ENCODE results near the gene KIT.

The KIT gene

GRCh38 chr4:54708339-54709279 is 50.9 kb downstream of the KIT start:
- DNase-seq: no peak

GRCh38 chr4:54709400-54709799 is 51.6 kb downstream of the KIT start:
- no peak for DNase-seq

DNA sequence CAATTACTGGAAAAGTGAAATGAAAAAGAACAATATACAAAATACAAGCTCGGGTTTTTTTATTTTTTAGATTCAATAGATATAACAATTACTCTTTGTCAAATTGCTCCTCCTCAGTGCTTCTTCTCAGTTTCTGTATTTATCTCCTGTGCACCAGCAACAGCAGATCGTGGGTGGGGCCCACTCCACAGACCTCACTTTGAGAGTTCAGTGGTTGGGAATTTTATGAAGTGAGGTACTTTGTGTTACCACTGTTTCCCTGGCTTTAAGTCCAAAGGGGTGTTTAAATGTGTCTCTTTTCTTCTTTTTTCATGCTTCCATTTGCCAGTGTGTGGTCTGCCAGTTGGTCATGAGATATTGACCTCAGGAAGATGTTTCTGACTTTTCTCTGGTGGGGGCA is 54.4 kb downstream of the KIT start:
- DNase-seq: no peak

DNA sequence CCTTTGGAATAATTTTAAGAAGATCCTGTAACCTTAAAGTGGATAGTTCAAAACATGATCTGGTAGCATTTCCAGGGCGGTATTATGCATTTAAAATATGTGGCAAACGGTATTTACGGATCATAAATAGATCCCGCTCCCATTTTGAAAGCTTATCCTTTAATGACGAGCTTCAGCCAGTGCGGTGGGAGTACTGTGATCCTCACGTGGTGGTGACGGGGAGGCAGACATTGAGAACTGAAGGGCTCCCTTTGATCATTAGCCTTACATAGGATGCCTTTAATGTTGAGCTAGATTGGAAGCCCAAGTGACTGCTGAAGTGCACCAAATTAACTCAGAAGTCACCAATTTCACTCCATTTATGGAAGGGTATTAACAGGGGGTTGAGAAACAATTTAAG is 56.9 kb downstream of the KIT start:
- no peak for DNase-seq

DNA sequence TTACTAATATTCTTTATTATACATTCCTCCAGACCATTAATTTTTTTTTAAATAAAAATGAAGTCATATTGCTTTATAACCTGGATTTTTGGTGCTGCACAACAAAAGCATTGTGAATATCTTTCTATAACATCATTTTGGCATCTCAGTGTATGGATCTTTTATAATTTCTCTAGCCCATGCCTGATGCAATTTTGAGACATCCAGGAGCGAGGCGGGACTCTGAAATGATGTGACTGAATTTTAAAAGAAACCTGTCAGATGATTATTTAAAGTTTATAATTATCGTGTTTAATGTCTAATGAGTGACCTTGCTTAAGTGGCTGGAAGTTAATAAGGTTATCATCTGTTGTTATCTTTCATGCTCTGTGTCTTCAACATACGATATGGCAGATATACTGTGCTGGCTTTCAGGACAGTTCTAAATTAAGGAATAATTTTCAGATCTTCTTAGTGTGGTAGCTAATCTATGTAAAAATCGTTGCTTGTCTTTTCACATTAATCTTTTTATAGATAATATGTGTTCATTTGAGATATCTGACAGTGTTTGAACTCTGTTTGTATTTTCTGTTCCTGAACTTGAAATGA is 58.8 kb downstream of the KIT start:
- no peak for DNase-seq

GRCh38 chr4:54717694-54718093 is 59.9 kb downstream of the KIT start:
- no peak for DNase-seq

GRCh38 chr4:54719378-54719777 is 61.6 kb downstream of the KIT start:
- DNase-seq: no peak

- no peak for DNase-seq
Observed at GRCh38 chr4:54723220-54723619, 65.5 kb downstream of the KIT start.

DNA sequence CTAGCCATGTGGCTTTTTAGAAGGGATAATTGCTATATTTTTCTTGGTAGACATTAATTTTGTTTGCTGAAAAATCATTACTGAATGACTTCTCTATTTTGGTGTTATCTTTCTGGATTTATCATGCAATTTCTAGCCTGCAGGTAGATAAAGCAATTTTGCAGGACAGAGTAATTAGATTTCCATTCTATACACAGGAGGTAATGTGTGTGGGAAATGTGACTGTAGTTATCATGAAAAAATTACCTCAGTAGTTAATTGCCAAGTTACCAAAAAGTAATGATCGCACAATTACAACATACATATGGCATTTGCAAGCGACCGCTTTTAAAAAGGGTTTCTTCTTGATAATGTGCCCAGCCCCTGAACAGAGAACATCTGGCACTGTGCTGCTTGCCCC is 66.1 kb downstream of the KIT start:
- no peak for DNase-seq

DNA sequence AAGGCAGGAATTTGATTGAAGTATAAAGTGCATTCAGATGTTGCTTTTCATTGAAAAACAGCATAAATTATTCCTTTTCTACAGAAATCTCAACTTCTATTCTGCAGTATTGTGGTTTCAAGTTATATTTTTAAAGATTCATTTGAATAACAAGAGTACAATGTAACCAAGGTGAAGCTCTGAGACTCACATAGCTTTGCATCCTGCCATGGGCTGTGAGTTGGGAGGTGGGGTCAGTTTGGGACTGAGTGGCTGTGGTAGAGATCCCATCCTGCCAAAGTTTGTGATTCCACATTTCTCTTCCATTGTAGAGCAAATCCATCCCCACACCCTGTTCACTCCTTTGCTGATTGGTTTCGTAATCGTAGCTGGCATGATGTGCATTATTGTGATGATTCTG is 69.2 kb downstream of the KIT start:
- no peak for DNase-seq

DNA sequence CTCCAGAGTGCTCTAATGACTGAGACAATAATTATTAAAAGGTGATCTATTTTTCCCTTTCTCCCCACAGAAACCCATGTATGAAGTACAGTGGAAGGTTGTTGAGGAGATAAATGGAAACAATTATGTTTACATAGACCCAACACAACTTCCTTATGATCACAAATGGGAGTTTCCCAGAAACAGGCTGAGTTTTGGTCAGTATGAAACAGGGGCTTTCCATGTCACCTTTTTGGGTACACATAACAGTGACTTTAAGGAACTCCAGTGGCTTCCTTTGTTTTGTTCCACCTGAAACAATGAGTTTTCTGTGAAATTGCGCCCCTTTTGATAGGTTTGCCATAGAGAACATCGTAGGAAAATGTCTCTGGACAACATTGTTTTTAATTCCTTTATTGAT is 69.6 kb downstream of the KIT start:
- DNase-seq: no peak

- no peak for DNase-seq
Observed at GRCh38 chr4:54728368-54728767, 70.6 kb downstream of the KIT start.

DNA sequence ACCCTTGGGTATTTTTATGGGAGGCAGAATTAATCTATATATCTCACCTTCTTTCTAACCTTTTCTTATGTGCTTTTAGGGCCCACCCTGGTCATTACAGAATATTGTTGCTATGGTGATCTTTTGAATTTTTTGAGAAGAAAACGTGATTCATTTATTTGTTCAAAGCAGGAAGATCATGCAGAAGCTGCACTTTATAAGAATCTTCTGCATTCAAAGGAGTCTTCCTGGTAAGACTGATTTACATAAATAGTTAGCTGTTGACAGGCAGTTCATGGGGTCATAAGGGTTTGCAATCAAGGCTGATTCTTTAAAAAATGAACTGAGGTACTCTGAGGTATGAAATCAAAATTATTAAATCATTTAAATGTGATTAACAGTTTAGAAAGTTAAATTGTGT is 71.5 kb downstream of the KIT start:
- no peak for DNase-seq

GRCh38 chr4:54730581-54730980 is 72.8 kb downstream of the KIT start:
- no peak for DNase-seq

GRCh38 chr4:54731552-54731951 is 73.8 kb downstream of the KIT start:
- no peak for DNase-seq

- no peak for DNase-seq
Observed at GRCh38 chr4:54731976-54732375, 74.2 kb downstream of the KIT start.

DNA sequence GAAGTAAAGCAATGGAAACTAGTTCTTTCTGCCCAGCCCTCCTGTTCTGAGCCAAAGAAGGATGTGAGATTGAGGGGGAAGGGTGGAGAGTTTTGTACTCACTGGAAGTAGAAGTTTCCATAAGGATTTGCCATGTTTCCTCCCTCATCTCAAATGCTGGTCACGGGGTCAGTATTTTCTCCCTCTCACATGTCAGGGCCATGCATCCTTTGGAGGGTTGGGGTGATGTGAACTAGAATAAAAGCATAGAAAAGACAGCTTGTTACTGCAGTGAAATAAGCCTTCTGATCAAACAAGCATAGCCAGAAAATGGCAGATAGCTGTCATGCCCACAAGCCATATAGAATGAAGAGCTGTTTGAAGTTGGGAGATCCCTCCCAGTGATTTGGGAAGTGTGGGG is 79.7 kb downstream of the KIT start:
- no peak for DNase-seq

GRCh38 chr4:54741202-54741601 is 83.4 kb downstream of the KIT start:
- DNase-seq: no peak

DNA sequence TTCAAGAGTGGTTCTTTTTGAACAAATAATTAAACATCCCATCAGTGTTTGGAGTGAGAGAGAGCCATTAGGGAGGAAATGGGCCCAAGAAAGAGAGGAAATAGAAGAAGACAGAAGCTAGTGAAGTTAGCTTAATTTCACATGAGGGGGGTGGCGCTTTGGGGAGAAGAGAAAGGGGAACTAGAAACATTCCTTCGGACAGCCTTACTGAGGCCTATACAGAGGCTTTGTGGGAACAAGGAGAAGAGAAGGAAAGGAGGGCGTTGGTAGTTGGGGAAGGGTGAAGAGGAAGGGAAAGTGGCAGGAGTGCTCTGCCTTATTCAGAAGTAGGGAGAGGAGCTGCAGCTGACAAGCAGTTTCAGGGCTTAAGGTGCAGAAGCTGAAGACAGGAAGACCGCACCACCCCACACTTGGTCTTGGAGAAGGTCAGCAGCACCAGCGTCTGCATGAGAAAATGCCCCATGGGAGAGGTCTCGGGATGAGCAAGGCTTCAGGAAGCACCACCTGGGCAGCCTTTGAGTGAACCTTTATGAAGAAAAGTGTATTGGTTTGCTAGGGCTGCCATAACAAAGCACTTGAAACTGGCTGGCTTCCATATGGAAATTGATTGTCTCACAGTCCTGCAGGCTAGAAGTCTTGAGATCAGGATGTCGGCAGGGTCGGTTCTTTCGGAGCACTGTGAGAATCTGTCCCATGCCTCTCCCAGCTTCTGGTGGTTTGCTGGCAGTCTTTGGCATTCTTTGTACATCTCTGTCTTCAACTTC is 85.1 kb downstream of the KIT start:
- DNase-seq: no peak

DNA sequence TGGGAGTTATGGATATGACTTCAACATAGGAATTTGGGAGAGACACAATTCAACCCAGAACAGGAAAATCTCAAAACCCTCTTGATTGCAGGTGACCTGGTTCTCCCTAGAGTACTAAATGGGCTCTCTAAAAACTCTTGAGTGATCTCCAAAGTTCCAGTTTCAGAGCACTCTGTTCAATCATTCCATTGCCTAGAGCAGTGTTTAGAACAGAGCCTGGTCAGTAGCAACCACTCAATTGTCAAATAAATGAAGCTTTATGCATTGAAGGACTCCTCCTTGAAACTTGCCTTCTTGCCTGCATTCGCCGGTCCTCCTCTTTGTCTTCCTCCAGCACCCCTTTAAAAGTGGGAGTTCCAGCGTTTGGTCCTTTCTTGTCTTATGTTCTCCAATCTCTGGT is 85.8 kb downstream of the KIT start:
- DNase-seq: no peak

GRCh38 chr4:54744487-54744886 is 86.7 kb downstream of the KIT start:
- no peak for DNase-seq

DNA sequence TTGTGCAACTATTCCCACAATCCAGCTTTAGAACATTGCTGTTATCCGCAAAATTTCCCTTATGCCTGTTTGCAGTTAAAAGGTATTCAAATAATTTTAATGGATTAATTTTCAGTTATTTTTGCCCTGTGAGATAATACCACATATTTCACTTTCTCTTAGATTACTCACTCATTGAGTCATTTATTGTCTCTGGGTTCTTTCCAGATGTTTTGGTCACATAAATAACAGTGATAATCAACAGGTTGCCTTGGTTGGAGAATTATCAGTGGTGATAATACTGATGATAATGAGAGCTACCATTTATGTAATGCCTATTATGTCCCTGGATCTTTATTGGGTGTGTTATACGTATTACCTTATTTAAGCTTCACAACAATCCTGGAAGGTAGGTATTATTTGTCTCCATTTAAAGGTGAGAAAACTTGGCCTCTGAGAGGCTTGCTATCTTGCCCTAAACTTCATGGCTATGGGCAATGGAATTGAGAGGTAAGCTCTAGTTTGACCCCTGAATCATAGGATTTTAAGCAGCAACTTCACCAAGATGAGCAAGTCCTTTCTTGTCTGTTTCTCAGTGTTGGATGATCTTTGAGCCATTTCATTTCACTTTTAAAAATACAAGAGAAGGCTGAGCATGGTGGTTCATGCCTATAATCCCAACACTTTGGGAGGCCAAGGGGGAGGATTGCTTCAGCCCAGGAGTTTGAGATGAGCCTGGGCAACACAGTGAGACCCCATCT is 87.4 kb downstream of the KIT start:
- DNase-seq: no peak

GRCh38 chr4:54746218-54746617 is 88.5 kb downstream of the KIT start:
- no peak for DNase-seq

Measured in activated CD4-positive, alpha-beta T cell treated with anti-CD3 and anti-CD28 coated beads for 48 hours (primary cell).